ENCODE measurements around the gene SEMA6C.

GRCh38 chr1:151113877-151114276, 32.6 kb downstream of the SEMA6C start:
- TF ChIP-seq GATA2 (IDR thresholded peaks at IDR 0.05; ENCODE audit: low read depth, low read length) (no peak), GATA3 (IDR thresholded peaks at IDR 0.05; ENCODE audit: low read depth, low read length) (no peak)

Data from SH-SY5Y (cell line).